Hepatocyte (in vitro differentiated cells): ENCODE measurements around the gene EXOSC9.

Experiments used
- EZH2 ChIP-seq: fragments of 200-600 bp; sonication (generic); IDR thresholded peaks from 2 replicates; pipeline ENCODE4 v1.6.1; 2016; ENCODE audit warnings: antibody characterized with exemption, mild to moderate bottlenecking, borderline replicate concordance
- EZH2phosphoT487 ChIP-seq: fragments of 200-600 bp; sonication (generic); IDR thresholded peaks from one replicate; pipeline ENCODE4 v1.6.1; 2018; ENCODE audit warnings: antibody characterized with exemption, mild to moderate bottlenecking, low read depth, moderate library complexity; ENCODE audit not compliant: unreplicated experiment, severe bottlenecking
- TF ChIP-seq, protein P1 (sequence below): fragments of 200-600 bp; sonication (generic); IDR thresholded peaks from 2 replicates; pipeline ENCODE4 v1.5.1; 2016; ENCODE audit warnings: antibody characterized with exemption, mild to moderate bottlenecking; ENCODE audit not compliant: poor library complexity

DNA sequence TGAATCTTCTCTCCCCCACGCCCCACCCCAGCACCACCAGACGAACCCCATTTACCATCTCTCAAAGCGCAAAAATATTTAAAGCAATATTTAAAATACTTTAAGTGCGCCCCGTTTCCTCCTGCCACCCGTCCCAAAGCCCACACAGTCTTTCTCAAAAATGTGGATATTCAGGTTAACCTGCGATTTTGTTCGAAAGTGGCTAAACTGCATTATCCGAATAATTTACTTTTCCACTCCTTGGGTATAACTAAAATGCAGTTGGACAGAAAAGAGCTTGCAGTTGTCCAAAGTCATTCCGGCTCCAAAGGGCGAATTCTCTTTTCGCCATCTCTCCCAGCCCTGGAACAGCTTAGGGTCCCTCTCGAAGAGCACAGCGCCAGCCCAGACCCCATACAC lies 36.8 kb upstream of the EXOSC9 start:
- TF ChIP-seq, protein P1, sequence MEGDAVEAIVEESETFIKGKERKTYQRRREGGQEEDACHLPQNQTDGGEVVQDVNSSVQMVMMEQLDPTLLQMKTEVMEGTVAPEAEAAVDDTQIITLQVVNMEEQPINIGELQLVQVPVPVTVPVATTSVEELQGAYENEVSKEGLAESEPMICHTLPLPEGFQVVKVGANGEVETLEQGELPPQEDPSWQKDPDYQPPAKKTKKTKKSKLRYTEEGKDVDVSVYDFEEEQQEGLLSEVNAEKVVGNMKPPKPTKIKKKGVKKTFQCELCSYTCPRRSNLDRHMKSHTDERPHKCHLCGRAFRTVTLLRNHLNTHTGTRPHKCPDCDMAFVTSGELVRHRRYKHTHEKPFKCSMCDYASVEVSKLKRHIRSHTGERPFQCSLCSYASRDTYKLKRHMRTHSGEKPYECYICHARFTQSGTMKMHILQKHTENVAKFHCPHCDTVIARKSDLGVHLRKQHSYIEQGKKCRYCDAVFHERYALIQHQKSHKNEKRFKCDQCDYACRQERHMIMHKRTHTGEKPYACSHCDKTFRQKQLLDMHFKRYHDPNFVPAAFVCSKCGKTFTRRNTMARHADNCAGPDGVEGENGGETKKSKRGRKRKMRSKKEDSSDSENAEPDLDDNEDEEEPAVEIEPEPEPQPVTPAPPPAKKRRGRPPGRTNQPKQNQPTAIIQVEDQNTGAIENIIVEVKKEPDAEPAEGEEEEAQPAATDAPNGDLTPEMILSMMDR = no peak
- TF ChIP-seq EZH2 (peak; percentile 52), EZH2phosphoT487 (no peak)
